WTC11 (cell line): ENCODE results near the gene ZFYVE16.

Source experiments
- CTCF ChIP-seq: fragments of 200-600 bp; IDR thresholded peaks from 2 replicates; pipeline ENCODE4 v1.8.0; 2022; ENCODE audit warnings: antibody characterized with exemption
- E2F4 ChIP-seq: sonication (generic); formaldehyde crosslinking; IDR thresholded peaks from 2 replicates; pipeline ENCODE4 v1.8.1; 2022; ENCODE audit warnings: low read depth, mild to moderate bottlenecking, moderate library complexity, missing genetic modification reagents, borderline replicate concordance
- FOXP4 ChIP-seq: sonication (generic); formaldehyde crosslinking; IDR thresholded peaks from 2 replicates; pipeline ENCODE4 v1.8.0; 2022; ENCODE audit warnings: mild to moderate bottlenecking, missing genetic modification reagents
- MAX ChIP-seq: sonication (generic); formaldehyde crosslinking; IDR thresholded peaks from 2 replicates; pipeline ENCODE4 v1.8.0; 2022; ENCODE audit warnings: mild to moderate bottlenecking, missing genetic modification reagents
- USF2 ChIP-seq: sonication (generic); formaldehyde crosslinking; IDR thresholded peaks from 2 replicates; pipeline ENCODE4 v1.8.1; 2023; ENCODE audit warnings: mild to moderate bottlenecking, missing genetic modification reagents, moderate library complexity
- ZNF281 ChIP-seq: sonication (generic); formaldehyde crosslinking; IDR thresholded peaks from 2 replicates; pipeline ENCODE4 v1.8.0; 2023; ENCODE audit warnings: mild to moderate bottlenecking, missing genetic modification reagents

GRCh38 chr5:80389580-80389979 is 18.3 kb upstream of the ZFYVE16 start:
- no peak for TF ChIP-seq USF2 (CRISPR knock-in tag)
- TF ChIP-seq FOXP4, result no peak
- TF ChIP-seq CTCF, result no peak
- no peak for TF ChIP-seq ZNF281 (CRISPR knock-in tag)
- no peak for TF ChIP-seq MAX (CRISPR knock-in tag)
- TF ChIP-seq E2F4 (CRISPR knock-in tag), result no peak
